ENCODE results near the gene FADD. TPM values are rescaled to one million over a fixed set of nuclear protein-coding genes. Genes with fewer than 3 reads are reported as not detected.

FADD gene, protein sequence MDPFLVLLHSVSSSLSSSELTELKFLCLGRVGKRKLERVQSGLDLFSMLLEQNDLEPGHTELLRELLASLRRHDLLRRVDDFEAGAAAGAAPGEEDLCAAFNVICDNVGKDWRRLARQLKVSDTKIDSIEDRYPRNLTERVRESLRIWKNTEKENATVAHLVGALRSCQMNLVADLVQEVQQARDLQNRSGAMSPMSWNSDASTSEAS
- polyA plus RNA-seq (2012; ENCODE audit: low read depth, missing spikeins) = 15.2 TPM

DNA sequence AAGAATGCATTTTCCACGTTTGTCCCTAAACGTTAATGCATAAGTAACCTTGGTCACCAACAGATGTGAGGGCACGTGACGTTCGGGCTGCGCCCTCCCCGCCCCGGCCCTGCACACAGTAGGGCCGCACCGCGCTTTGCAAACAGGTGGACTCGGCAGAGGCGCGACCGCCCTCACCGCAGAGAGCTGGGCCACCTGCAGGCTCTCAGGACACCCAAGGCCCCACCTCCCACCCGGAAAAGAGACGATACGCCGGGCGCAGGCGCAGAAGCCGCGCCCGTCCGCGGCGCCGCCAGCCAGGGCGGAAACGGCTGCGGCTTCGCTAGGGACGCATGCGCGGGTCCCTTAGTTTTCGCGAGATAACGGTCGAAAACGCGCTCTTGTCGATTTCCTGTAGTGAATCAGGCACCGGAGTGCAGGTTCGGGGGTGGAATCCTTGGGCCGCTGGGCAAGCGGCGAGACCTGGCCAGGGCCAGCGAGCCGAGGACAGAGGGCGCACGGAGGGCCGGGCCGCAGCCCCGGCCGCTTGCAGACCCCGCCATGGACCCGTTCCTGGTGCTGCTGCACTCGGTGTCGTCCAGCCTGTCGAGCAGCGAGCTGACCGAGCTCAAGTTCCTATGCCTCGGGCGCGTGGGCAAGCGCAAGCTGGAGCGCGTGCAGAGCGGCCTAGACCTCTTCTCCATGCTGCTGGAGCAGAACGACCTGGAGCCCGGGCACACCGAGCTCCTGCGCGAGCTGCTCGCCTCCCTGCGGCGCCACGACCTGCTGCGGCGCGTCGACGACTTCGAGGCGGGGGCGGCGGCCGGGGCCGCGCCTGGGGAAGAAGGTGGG lies at the start of gene FADD:
TSS of gene FADD (plus strand) at position 377 of the 831 bp plus-strand sequence. CDS start at position 541, 164 bp downstream.
- DNase-seq (ENCODE audit: insufficient read length, low spot score) (peak; percentile 91), FAIRE-seq (peak; percentile 89)
- TF ChIP-seq POLR2AphosphoS5 (IDR thresholded peaks at IDR 0.05; ENCODE audit: low read depth, low read length) (peak; percentile 92), POU2F2 (IDR thresholded peaks at IDR 0.05; ENCODE audit: low read depth, low read length) (no peak), SPI1 (IDR thresholded peaks at IDR 0.05; ENCODE audit: low read depth, low read length) (0 out of 2 replicates have a peak, but pooled peaks have one; percentile 18), POLR2A (IDR thresholded peaks at IDR 0.05; ENCODE audit: low read depth, low read length) (peak; percentile 93), PAX5 (IDR thresholded peaks at IDR 0.05; ENCODE audit: insufficient read depth, low read length, severe bottlenecking) (peak; percentile 10), TAF1 (IDR thresholded peaks at IDR 0.05; ENCODE audit: low read depth, low read length) (peak; percentile 86)

DNA sequence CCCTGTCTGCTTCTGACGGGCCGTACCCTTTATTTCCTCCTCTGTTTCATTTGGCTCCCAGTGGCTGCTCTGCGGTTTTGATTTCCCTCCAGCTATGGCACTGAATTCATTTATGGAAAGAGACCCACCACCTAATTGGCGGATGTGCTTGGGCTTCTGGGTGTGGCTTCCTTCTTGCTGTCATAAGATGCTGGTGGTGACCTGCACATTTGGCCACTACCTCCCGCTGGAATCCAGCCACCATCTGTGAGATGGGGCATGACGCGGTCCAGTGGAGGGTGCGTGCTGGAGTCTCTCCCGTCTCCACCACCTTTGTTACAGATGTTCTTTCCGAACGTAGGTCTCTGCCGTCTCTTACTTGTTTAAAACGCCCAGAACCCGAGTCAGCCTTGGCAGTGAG lies 47.7 kb upstream of the FADD start:
- FAIRE-seq = no peak
- DNase-seq (ENCODE audit: insufficient read length, low spot score) = no peak
- TF ChIP-seq PAX5 (IDR thresholded peaks at IDR 0.05; ENCODE audit: insufficient read depth, low read length, severe bottlenecking) = no peak
- TF ChIP-seq POLR2AphosphoS5 (IDR thresholded peaks at IDR 0.05; ENCODE audit: low read depth, low read length) = no peak
- TF ChIP-seq POU2F2 (IDR thresholded peaks at IDR 0.05; ENCODE audit: low read depth, low read length) = no peak
- no peak for TF ChIP-seq TAF1 (IDR thresholded peaks at IDR 0.05; ENCODE audit: low read depth, low read length)

DNA sequence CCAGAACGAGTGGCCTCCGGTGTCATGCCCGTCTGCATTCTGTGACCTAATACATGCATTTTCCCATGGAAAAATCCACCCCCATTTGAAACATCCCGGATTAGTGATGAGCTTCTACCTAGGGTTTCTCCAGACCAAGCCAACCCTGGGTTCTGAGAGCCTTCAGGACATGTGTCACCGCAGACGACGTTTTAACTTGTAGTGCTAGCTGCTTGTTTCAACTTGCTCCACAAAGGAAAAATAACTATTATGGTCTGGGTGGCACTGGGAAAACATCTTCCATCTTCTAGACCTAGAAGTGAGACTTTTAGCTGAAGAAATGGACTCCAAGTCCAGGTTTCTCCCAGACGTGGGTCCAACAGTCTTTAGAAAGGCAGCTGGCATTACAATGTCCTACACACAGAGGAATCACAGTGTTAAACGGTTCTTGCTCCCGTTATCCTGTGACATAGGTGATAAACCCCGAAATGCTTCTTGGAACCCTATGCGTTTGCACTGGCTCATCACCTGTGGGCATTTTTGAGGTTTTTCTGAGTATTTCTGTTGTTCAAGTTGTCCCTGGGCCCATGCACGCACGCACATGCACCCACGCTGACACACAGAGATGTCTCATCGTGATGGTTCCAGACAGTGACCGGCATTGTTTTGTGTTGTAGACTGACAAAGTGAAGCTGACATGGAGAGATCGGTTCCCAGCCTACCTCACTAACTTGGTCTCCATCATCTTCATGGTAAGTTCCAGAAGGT lies 46.6 kb upstream of the FADD start:
- no peak for DNase-seq (ENCODE audit: insufficient read length, low spot score)
- FAIRE-seq = no peak
- TF ChIP-seq SPI1 (IDR thresholded peaks at IDR 0.05; ENCODE audit: low read depth, low read length) (no peak), POLR2A (IDR thresholded peaks at IDR 0.05; ENCODE audit: low read depth, low read length) (no peak), PAX5 (IDR thresholded peaks at IDR 0.05; ENCODE audit: insufficient read depth, low read length, severe bottlenecking) (no peak), POLR2AphosphoS5 (IDR thresholded peaks at IDR 0.05; ENCODE audit: low read depth, low read length) (no peak), POU2F2 (IDR thresholded peaks at IDR 0.05; ENCODE audit: low read depth, low read length) (no peak), TAF1 (IDR thresholded peaks at IDR 0.05; ENCODE audit: low read depth, low read length) (no peak)

DNA sequence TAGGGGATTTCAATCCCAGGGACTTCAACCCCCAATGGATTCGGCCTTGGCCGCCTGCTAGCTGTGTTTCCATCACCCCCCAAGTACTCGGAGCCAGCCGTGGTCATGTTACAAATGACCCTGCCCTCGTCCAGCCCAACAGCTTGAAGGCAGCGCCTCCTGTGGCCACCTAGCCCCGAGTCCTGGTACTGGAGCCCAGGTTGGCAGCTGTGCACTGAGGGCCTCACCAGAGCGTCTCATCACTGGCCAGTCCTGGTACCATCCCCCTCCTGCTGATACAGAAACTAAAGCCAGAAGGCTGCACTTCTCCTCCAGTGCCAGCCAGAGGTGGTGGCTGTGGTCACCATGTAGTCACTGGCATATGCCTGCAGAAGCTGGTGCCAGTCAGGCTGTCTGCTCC lies 44.9 kb upstream of the FADD start:
- no peak for TF ChIP-seq POLR2AphosphoS5 (IDR thresholded peaks at IDR 0.05; ENCODE audit: low read depth, low read length)
- FAIRE-seq = no peak
- no peak for DNase-seq (ENCODE audit: insufficient read length, low spot score)

DNA sequence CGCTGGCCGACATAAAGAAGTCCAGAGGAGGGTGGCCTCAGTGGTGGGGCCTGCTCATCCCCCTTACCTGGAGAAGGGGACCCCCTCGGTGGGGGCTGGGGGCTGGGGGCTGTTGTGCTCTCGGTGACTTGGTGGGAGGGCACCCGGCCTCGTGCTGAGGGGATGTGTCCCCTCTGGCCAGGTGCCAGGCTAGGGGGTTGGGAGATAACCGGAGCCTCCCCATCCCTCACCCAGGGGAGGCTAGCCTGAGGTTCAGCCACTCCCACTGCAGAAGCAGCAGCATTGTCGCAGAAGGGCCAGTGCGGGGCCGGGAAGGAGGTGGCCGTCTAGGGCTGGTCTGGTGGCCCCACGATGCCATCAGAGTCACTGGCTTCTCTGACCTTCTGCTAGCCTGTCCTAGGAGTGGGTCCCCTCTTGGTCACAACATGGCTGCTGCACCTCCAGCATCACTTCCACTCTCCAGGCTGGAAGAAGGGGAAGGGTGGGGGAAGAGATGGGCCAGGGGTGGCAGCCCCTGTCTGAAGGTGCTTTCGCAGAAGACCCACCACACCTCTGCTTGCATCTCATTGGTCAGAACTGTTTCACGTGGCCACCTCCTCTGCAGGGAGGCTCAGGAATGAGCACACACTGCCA lies 44.2 kb upstream of the FADD start:
- no peak for TF ChIP-seq POLR2A (IDR thresholded peaks at IDR 0.05; ENCODE audit: low read depth, low read length)
- TF ChIP-seq TAF1 (IDR thresholded peaks at IDR 0.05; ENCODE audit: low read depth, low read length) = no peak
- no peak for DNase-seq (ENCODE audit: insufficient read length, low spot score)
- no peak for FAIRE-seq

DNA sequence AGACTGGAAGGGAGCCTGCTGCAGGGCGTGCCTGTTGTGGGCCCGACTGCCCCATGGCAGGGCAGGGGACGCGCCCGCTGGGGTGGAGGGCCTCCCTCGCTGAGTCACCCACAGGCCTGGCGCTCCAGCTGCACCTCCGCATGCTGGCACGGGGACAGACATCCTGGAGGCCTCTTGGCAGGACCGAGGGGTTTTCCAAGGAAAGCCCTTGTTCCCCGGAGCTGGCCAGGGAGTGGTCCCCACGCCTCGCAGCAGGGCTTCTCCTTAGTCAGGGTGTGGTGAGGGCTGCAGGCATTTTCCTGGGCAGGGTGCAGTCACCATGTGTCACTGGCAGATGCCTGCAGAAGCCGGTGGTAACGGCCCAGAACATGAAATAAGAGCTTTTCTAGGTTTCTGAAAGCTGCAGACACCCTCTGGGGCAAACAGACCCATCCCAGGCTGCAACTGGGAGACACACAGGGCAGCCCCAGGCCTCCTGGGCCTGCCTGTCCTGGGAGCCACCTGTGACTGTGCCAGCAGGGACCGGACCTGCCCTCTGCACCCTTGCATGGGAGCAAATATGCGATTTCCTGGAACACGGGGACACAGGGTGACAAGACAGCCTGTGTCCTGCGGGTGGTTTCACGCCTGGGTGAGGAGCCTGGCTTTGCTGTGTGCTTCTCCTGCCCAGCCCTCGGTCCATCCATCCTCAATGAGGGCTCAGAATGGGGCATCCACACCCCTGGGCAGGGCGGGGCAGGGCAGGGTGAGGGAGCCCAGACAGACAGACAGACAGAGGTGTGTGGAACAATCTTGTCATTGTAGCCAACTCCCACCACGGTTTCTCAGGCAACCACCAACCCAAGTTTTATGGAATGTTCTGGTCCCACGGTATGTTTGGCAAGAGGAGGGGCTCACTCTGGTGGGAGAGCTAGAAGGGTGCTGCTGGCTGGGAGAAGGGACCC lies 43.2 kb upstream of the FADD start:
- DNase-seq (ENCODE audit: insufficient read length, low spot score) = no peak
- FAIRE-seq = no peak

DNA sequence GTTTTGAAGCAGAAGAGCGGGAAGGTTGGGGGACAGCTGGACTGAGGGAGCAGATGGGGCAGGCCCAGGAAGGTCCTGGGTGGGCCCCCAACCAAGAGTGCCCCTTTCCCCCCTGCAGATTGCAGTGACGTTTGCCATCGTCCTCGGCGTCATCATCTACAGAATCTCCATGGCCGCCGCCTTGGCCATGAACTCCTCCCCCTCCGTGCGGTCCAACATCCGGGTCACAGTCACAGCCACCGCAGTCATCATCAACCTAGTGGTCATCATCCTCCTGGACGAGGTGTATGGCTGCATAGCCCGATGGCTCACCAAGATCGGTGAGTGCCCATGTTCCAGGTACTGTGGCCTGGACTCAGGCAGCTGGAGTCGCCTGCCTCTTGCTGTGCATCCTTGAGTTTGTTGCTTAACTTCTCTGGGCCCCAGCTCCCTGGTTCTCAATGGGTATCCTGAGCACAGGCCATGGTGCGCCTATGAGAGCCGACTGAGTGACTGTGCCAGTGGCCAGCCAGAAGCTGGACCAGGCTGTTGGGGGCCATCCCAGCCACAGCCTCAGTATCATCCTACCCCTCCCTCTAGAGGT lies 42.0 kb upstream of the FADD start:
- TF ChIP-seq POLR2A (IDR thresholded peaks at IDR 0.05; ENCODE audit: low read depth, low read length) (no peak), POU2F2 (IDR thresholded peaks at IDR 0.05; ENCODE audit: low read depth, low read length) (no peak), PAX5 (IDR thresholded peaks at IDR 0.05; ENCODE audit: insufficient read depth, low read length, severe bottlenecking) (no peak), POLR2AphosphoS5 (IDR thresholded peaks at IDR 0.05; ENCODE audit: low read depth, low read length) (no peak), SPI1 (IDR thresholded peaks at IDR 0.05; ENCODE audit: low read depth, low read length) (no peak), TAF1 (IDR thresholded peaks at IDR 0.05; ENCODE audit: low read depth, low read length) (no peak)
- DNase-seq (ENCODE audit: insufficient read length, low spot score) (no peak), FAIRE-seq (no peak)

More for the DNA sequence above, 43.2 kb upstream of the FADD start:
- no peak for TF ChIP-seq PAX5 (IDR thresholded peaks at IDR 0.05; ENCODE audit: insufficient read depth, low read length, severe bottlenecking)
- TF ChIP-seq POLR2AphosphoS5 (IDR thresholded peaks at IDR 0.05; ENCODE audit: low read depth, low read length) = no peak
- TF ChIP-seq SPI1 (IDR thresholded peaks at IDR 0.05; ENCODE audit: low read depth, low read length) = no peak
- no peak for TF ChIP-seq POLR2A (IDR thresholded peaks at IDR 0.05; ENCODE audit: low read depth, low read length)
- TF ChIP-seq TAF1 (IDR thresholded peaks at IDR 0.05; ENCODE audit: low read depth, low read length) = no peak
- TF ChIP-seq POU2F2 (IDR thresholded peaks at IDR 0.05; ENCODE audit: low read depth, low read length) = no peak

DNA sequence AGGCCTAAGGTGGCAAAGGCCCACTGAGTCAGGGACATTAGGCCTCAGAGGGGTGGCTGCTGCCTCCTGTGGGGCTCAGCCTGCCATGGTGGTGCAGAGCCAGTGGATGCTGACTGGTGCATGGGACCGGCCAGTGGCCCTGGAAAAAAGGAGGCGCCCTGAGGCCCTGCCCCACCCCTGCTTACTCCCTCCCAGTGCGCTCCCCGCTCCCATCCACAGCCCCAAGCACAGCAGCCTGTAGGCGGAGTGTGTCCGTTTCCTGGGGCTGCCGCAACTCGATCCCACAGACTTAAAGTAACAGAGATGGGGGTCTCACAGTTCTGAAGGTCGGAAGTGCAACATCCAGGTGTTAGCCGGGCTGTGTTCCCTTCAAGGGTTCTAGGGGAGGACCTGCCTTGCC lies 38.4 kb upstream of the FADD start:
- no peak for DNase-seq (ENCODE audit: insufficient read length, low spot score)
- TF ChIP-seq POLR2A (IDR thresholded peaks at IDR 0.05; ENCODE audit: low read depth, low read length) (no peak), TAF1 (IDR thresholded peaks at IDR 0.05; ENCODE audit: low read depth, low read length) (no peak), POU2F2 (IDR thresholded peaks at IDR 0.05; ENCODE audit: low read depth, low read length) (no peak), SPI1 (IDR thresholded peaks at IDR 0.05; ENCODE audit: low read depth, low read length) (no peak), POLR2AphosphoS5 (IDR thresholded peaks at IDR 0.05; ENCODE audit: low read depth, low read length) (no peak), PAX5 (IDR thresholded peaks at IDR 0.05; ENCODE audit: insufficient read depth, low read length, severe bottlenecking) (no peak)
- no peak for FAIRE-seq

All from GM12891 (cell line).